Measurements from ENCODE around the gene HDAC9. TPM values are rescaled to one million over a fixed set of nuclear protein-coding genes. Genes with fewer than 3 reads are reported as not detected.

The HDAC9 gene
- total RNA-seq, 1 donor from 2014 or later = 21.7 TPM

DNA sequence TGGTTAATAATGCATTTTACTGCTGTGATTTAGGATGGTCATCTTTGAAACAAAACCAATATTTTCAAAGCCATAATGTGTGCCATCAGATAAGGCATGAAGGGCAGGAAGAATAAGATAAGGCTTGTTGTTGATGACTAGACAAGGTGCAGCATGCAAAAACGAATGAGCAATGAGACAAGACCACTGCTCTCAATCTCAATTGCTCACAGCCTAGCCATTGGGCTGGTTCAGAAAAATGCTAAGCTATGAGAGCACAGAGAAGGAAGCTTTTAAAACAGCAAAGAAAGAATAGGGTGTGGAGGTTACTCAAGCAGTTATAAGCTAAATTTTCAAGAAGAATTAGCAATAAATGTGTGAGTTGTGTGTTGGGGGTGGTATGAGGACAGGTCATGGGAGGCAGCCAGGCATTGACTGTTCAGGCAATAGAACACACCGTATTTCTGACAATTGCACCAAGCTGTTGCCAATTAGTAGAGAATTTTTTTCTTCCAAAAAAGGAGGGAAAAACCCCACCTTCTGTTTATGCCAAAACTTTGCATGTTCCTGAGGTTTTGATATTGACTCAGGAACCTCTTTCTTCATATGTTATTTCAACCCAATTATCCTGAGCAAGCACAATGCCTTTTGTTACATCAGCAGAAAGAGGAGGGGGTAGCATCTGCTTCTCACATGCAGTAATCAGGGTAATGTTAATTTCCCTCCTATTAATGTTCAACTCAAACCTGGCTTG lies 276.5 kb downstream of the HDAC9 start:
- no peak for DNase-seq (ENCODE audit: low spot score)

DNA sequence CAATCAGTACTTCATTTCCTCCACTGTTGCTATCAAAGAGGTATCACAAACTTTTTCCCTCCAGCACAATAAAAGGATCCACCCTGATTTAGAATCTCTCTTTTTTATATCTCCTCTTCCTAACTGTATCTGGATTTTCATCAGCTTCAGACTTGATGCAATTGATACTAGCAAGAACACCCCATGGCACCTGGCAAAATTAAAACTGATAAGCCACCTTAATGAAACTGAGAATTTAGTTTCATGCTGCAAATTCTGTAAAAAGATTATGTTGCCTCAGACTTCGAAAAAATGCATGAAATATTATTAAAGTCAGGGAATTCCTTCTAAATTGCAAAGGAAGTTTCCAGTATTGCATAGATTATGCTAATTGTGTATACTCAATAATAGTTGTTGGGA lies 277.0 kb downstream of the HDAC9 start:
- no peak for DNase-seq (ENCODE audit: low spot score)

DNA sequence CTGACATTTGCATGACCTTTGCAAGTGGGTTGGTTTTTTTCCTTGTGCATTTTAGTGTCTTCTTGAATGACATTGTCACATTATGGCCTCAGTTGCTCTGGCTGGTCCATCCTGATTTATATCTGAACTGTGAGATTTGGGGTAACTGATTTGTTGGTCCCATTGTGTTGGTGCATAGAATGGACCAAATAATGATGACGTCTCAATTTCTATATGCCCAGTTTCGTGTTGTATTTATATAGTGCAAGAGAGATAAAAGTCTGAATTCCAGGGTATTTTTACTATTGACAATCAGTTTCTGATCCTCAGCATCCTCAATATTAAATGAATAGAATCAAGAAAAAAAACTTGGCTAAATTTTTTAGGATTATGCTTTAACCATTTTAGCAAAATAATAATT lies 281.8 kb downstream of the HDAC9 start:
- DNase-seq (ENCODE audit: low spot score) = no peak

DNA sequence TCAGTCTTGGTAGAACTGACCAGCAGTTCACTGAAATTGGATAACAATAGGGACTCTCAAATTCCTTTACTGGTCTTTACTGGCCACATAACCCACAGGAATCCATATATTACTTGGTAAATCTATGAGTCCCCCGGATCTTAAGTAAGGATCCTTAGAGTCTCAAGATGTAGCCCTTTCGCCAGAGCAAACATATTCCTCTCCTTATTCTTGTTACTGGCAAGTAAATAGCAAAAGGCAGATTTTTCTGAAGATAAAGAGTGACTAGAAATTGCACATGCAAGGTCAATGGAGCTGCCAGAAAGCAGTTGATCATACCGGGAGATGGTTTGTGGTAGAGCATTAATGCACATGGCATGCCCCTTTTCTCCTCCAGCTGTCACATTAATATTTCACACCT lies 283.0 kb downstream of the HDAC9 start:
- DNase-seq (ENCODE audit: low spot score) = no peak

DNA sequence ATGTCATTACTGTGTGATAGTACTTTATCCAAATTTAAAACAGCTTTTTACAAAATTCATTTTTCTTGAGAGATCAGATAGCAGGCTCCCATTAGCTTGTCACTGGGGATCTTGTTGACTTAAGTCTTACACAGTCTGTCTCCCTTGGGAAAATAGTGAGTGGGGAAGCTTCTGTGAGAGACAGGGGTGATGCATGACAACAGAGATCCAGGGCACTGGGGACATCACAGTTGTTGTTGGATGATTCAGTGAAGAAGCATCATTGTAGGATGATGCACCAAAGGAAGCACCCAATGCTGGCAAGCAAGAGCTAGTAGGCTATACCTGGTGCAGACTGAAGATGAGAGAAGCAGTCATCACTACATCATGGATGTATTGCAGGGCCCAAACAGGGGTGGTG lies 284.7 kb downstream of the HDAC9 start:
- no peak for DNase-seq (ENCODE audit: low spot score)

DNA sequence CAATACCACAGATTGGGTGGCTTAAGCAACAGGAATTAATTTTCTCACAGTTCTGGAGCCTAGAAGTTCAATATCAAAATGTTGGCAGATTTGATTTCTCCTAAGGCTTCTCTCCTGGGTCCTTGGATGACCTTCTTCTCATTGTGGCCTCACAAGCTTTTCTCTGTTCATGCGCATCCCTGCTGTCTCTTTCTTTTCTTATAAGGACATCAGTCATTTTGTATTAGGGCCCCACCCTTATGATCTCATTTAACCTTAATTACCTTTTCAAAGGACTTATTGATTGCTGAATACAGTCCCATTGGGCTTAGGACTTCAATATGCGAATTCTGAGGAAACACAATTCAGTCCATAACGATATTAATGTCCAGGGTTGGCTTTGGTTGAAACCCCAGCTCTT lies 285.4 kb downstream of the HDAC9 start:
- no peak for DNase-seq (ENCODE audit: low spot score)

DNA sequence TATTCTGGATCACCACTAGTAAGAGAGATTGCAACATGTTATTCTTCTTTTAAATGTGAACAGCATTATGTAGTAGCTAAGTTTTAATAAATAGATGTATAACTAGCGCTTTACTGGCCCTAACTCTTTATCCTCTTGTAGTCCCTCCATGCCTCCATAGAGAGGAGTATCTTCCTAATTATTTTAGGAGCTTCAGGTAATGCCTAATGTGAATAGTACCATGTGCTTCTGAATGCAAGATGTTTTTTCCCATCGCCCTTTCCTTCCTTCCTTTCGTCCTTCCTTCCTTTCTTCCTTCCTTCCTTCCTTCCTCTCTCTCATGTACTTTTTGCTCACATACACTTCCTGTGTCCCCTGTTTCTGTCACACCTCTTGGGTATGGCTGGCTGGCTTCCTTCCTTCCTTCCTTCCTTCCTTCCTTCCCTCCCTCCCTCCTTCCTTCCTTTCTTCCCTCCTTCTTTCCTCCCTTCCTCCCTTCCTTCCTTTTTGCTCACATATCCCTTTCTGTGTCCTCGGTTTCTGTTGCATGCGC lies 290.7 kb downstream of the HDAC9 start:
- no peak for DNase-seq (ENCODE audit: low spot score)

DNA sequence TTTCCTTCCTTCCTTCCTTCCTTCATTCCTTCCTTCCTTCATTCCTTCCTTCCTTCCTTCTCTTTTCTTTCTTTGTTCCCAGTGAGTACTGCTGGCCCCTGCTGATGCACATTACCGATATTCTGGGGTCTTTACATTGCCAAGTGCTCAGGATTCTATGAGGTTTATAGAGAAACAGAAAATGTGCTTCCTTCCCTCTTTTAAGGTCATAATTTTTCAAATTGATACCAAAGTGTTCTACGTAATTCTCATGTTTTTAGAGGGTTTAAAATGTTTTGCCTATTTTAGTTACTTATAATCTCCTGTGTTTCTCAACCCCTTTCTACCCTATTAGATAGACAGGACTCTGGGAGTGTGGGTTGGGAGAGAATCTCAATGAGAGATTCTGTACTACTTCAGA lies 291.2 kb downstream of the HDAC9 start:
- DNase-seq (ENCODE audit: low spot score) = no peak

DNA sequence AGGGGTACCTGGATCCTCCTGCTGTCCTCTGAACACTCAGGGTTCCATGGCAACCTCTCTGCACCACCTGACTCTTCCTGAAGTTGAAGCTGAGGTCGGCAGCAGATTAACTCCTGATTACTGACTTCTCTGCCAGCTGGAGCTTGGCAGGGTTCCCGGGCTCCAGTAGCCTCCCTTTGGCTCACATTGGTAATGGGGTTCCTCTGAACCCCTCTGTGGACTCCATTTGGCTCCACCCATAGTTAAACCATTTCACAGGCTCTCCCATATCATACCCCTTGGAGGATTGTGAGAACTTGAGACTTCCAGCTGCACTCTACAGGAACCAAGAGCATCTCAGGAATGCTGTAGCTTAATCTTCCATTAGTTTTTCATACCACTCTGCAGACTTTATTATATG lies 292.5 kb downstream of the HDAC9 start:
- DNase-seq (ENCODE audit: low spot score) = no peak

DNA sequence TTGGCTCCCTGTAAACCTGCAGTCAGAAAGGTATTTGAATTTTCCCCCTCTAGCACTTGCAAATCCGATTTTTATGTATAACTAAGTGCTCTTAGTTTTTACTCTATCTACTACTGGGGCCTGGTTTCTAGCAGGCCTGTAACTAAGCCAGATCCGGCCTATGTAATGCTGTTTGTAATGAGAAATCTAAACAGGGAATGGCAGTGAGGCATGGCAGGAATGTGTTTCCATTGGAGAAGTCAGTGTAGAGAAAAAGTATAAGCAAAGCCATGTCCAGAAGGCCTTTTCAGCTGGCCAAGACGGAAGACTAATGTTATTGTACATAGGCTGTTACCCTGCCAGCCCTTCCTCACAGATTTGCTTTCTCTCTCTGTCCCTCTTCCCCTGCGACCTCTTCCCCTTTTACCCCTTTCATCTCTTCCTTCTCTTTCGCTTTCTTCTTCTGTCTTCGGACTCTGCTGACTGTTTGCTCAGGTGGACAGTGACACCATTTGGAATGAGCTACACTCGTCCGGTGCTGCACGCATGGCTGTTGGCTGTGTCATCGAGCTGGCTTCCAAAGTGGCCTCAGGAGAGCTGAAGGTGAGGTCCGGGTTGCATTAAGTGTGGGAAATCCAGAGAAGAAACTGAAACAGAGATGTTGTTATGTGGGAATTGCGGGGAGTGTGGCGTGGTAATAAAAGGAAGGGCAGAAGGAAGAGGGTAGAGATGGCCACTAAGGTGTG lies 297.5 kb downstream of the HDAC9 start:
- no peak for DNase-seq (ENCODE audit: low spot score)

DNA sequence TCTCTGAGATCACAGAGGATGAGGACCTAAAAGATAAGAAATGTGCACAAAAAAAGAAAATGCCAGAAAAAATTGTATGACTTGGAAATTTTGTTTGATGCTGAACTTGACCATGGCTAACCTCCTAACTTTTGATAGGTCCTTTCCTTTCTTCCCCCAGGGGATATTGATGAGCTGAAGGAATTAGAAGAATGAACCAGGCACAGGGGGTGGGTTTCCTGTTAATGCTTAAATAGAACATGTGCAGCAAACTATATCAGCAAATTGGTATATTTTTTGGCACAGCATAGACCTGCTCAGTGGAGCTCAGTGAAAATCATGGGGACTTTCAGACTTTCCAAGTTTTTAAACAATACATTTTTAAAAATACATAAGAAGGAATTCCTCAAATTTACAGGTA lies 300.7 kb downstream of the HDAC9 start:
- DNase-seq (ENCODE audit: low spot score) = no peak

DNA sequence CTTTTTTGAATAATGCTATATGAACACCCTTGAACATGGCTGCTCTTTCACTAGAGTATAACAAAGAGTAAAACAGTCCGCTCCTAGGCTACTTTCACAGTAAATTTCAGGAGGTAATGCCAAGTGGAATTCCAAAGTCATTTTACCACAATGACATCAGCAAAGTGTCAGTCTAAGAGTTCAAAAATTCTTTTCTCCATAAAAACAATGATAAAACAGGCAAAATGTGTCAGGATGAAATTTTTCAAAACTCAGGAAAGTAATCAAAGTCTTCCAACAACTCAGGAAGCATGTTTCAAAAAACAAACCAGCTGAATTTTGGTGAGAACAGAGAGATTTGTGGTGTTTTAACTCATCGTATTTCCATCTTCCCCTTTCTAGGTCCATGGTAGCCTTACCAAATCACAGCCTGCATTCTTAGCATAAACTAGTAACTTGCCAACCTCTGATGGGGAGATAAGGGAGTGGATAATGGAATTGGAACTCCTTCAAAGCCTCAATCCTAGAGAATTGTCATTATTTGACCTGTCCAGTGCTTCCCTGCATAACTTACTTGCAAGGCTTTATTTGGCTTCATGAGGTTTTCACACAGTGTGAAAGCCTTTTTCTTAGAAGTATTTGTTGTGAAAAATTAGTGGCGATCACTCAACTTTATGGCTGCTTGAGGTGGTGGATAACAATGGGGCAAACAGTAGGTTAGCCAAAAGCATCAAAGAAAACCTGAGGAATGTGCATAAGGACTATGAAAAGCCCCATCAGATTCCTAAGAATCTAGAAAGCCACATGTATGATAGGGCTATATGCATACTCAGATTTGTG lies 302.7 kb downstream of the HDAC9 start:
- no peak for DNase-seq (ENCODE audit: low spot score)

DNA sequence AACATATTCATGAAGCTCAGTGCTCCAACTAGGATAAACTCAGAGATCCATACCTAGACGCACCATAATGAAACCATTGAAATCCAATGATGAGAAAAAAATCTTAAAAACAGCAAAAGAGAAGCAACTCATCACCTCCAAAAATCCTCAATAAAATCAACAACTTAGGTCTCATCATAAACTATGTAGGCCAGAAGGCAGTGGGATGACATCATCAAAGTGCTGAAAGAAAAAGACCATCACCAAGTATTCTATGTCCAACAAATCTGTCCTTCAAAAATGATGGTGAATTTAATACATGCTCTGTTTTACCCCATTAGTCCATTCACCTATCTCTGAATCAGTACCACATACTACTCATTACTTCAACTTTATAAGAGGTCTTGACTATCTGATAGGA lies 304.4 kb downstream of the HDAC9 start:
- DNase-seq (ENCODE audit: low spot score) = no peak

DNA sequence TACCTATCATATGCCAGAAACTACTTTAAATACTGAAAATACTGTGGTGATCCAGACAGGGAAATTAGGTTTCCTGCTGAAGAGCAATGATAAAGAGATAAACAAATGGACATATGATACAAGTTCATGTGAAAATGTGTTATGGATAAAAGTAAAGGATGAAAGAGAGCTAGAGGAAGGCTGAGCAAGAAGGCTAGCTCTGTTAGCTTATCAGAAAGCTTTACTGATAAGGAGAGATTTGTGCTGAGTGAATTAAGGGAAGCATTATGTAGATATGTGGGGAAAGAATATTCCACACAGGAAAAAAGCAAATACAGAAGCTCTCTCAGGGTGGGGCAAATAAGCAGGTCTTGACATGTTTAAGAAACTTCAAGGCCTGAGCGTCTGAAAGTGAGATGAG lies 308.4 kb downstream of the HDAC9 start:
- DNase-seq (ENCODE audit: low spot score) = no peak

DNA sequence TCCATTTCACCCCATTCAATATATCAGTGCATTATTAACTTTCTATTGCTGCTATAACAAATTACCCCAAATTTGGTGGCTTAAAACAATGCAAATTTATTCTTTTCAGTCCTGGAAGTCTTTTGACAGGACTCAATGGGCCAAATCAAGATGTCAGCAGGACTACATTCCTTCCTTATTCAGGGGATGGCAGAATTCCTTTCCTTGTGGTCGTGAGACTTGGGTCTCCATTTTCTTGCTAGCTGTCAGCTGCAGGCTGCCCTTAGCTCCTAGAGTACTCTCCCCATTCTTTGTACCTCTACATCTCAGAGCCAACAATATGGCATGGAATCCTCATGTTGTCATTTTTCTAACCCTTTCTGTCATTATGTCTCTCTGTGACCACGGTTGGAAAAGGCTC lies 310.6 kb downstream of the HDAC9 start:
- DNase-seq (ENCODE audit: low spot score) = no peak

DNA sequence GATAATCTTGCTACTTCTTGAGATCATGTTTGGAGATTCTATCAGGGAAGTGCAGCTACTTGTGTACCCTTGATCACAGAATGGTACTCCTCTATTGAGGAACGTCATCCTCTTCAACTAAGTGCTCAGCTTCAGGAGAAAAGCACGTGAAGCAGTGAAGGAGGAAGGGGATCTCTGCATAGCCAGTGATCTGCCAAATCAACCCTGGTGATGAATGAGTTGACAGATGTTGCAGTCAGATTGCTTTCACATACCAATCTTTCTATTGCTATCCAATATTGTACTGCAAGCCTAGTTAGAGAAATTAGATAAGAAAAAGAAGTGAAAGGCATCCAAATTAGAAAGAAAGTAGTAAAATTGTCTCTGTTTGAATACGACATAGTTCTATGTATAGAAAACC lies 312.5 kb downstream of the HDAC9 start:
- DNase-seq (ENCODE audit: low spot score) = no peak

DNA sequence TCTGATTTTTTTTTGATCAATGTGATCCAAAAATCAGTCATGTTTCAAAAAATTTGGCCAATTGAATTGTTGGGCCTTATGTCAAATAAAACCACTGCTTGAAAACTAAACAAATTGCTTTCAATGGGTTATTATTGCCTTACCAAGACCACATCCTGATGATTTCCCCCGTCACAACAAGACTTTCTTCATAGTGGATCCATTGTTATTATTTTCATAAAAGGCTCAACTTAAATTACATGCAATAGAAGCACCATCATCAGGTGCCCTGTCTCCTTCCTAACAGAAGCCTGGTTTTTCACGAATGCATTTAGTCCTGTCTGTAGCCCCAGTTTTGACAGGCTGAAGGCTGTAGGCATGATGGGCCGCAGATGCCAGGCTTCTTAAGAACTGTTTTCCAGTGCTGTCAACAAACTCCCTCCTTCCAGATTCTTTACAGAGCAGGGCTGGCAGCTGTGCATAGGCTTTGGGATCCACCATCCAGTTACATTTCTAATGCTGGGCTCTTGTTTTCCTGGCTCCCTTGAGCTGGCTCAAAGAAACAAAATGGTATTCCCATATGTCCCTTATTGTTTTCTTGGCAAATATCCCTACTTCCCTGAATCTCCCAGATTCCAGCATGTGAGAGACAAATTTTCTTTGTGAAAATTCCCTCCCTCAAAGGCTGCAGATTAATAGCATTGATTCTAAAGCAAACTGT lies 319.9 kb downstream of the HDAC9 start:
- no peak for DNase-seq (ENCODE audit: low spot score)

DNA sequence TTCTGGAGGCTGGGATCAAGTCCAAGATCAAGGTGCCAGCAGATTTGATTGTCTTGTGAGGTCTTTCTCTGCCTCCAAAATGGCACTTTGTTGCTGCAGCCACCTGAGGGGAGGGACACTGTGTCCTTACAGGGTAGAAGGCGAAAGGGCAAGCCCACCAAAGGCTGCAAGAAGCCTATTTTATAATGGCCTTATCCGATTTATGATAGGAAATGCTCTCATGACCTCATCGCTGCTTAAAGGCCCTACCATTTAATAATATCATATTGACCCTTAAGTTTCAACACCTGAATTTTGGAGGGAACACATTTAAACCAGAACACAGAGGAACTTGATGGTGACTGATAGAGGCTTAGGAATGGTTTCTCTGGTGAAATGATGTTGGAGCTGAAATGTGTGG lies 325.4 kb downstream of the HDAC9 start:
- DNase-seq (ENCODE audit: low spot score) = no peak

DNA sequence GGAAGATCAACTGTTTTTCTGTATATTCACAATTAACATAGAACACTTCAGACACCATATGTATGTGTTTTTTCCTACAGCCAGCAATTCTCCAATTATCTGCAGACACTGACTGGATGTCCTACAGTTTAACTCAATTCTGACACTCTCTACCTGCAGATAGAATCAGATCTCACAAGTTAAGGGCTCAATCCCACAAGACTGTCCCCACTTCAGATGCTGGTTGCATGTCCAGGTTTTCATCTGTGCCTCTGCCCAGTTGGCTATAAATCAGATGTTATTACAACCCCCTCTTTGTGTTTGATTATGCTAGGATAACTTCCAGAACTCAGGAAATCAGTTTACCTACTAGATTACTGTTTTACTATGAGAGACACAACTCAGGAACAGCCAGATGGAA lies 326.0 kb downstream of the HDAC9 start:
- DNase-seq (ENCODE audit: low spot score) = no peak

DNA sequence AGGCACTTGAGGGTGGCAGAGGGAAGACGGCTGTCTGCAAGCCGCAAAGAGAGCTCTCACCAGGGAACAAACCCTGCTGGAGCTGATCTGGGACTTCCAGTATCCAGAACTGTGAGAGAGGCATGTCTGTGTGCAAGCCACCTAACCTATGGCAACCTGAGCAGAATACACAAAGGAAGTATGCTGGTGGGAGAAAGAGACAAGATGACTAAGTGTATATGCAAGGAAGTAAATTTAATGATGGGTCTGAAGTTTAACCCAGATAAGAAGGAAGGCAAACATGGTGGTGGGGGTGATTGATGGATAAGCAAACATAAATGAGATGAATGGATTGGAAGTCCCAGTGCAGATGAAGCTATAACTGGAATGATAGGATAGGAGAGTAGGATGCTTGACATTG lies 328.6 kb downstream of the HDAC9 start:
- DNase-seq (ENCODE audit: low spot score) = no peak

DNA sequence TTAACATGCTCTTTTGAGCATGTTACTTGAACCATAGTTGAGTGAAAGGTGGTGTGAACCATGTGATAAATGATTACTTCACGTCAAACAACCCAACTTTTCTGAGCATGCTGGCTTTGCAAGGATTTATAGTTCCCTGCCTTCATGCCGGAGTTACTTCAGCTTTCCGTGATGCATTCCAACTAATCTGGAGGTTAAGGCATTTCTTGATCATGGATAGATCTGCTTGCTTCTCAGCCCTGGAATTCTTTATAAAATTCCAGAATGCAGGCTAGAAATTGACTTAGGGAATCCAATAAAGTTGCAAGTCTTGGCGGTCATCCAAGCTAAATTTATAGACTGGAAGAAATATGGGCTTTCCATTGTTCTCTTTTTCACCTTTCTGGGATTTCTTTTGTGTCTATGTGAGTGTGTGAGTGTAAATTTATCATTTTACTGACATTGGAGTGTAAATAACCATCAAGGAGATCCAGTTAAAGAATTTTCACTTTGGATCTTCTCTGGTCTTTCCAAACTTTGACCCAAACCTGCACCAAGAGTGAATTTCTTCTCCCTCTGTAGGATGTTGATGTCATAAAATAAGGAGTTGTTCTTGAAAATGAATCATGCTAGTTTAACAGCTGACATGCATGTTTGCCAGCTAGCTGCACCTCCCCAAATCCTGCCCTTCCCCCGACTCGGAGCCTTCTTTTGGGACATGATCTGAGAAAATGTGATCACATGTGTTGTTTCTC lies 332.9 kb downstream of the HDAC9 start:
- DNase-seq (ENCODE audit: low spot score) = no peak
